SK-N-SH treated with all-trans-retinoic acid at 6 μM for 48 hours (cell line): Measurements from ENCODE around the gene WDR46.

Experiments used
- ATAC-seq: fragments of 200-7000 bp; cut with Tn5 transposase; 3 replicates; pipeline ENCODE4 v1.9.1; 2020; ENCODE audit warnings: mild to moderate bottlenecking, moderate library complexity
- ARNTL ChIP-seq: fragments of 450-650 bp; formaldehyde crosslinking; IDR thresholded peaks from 2 replicates; pipeline ENCODE4 v1.5.0; 2020; ENCODE audit warnings: low read depth, mild to moderate bottlenecking, moderate library complexity, borderline replicate concordance
- BACH2 ChIP-seq: fragments of 250-450 bp; sonication (Bioruptor Pico); IDR thresholded peaks from 2 replicates; pipeline ENCODE4 v1.9.0; 2021; ENCODE audit warnings: mild to moderate bottlenecking, borderline replicate concordance
- CREB5 ChIP-seq: fragments of 250-450 bp; sonication (Bioruptor Pico); IDR thresholded peaks from 2 replicates; pipeline ENCODE4 v1.5.1; 2020; ENCODE audit warnings: low read depth, mild to moderate bottlenecking, moderate library complexity
- CSDC2 ChIP-seq: fragments of 250-450 bp; sonication (Bioruptor Pico); IDR thresholded peaks from 2 replicates; pipeline ENCODE4 v1.5.0; 2020; ENCODE audit warnings: mild to moderate bottlenecking, moderate library complexity
- ESRRG ChIP-seq: fragments of 250-450 bp; sonication (Bioruptor Pico); IDR thresholded peaks from 2 replicates; pipeline ENCODE4 v1.6.1; 2021; ENCODE audit warnings: mild to moderate bottlenecking
- GLIS3 ChIP-seq: fragments of 250-450 bp; sonication (Bioruptor Pico); IDR thresholded peaks from 2 replicates; pipeline ENCODE4 v1.5.0; 2020; ENCODE audit warnings: mild to moderate bottlenecking, moderate library complexity
- ISL1 ChIP-seq: fragments of 250-450 bp; sonication (Bioruptor Pico); IDR thresholded peaks from 2 replicates; pipeline ENCODE4 v2.1.2; 2022; ENCODE audit warnings: mild to moderate bottlenecking, moderate library complexity
- OSR1 ChIP-seq: fragments of 250-450 bp; sonication (Bioruptor Pico); IDR thresholded peaks from 2 replicates; pipeline ENCODE4 v1.8.0; 2022; ENCODE audit warnings: moderate library complexity, mild to moderate bottlenecking, inconsistent platforms
- PATZ1 ChIP-seq: fragments of 250-450 bp; sonication (Bioruptor Pico); IDR thresholded peaks from 2 replicates; pipeline ENCODE4 v1.8.0; 2020; ENCODE audit warnings: mild to moderate bottlenecking, moderate library complexity, borderline replicate concordance
- POU6F1 ChIP-seq: fragments of 250-450 bp; sonication (Bioruptor Pico); IDR thresholded peaks from 2 replicates; pipeline ENCODE4 v1.8.0; 2021; ENCODE audit warnings: low read depth, mild to moderate bottlenecking, moderate library complexity, borderline replicate concordance
- PPARA ChIP-seq: fragments of 250-450 bp; sonication (Bioruptor Pico); IDR thresholded peaks from 2 replicates; pipeline ENCODE4 v1.5.0; 2020; ENCODE audit warnings: mild to moderate bottlenecking, borderline replicate concordance
- RARB ChIP-seq: fragments of 250-450 bp; sonication (Bioruptor Pico); IDR thresholded peaks from 2 replicates; pipeline ENCODE4 v1.8.0; 2021; ENCODE audit warnings: mild to moderate bottlenecking, moderate library complexity
- TCF4 ChIP-seq: fragments of 250-450 bp; sonication (Bioruptor Pico); IDR thresholded peaks from 2 replicates; pipeline ENCODE4 v1.8.0; 2021; ENCODE audit warnings: mild to moderate bottlenecking, moderate library complexity, borderline replicate concordance
- TOX ChIP-seq: fragments of 250-450 bp; sonication (Bioruptor Pico); IDR thresholded peaks from 2 replicates; pipeline ENCODE4 v1.8.0; 2021; ENCODE audit warnings: mild to moderate bottlenecking, moderate library complexity, borderline replicate concordance
- ZC3H10 ChIP-seq: fragments of 250-450 bp; sonication (Bioruptor Pico); IDR thresholded peaks from 2 replicates; pipeline ENCODE4 v1.5.1; 2021; ENCODE audit warnings: mild to moderate bottlenecking, moderate library complexity
- ZFP30 ChIP-seq: fragments of 450-650 bp; formaldehyde crosslinking; IDR thresholded peaks from 2 replicates; pipeline ENCODE4 v1.5.0; 2022; ENCODE audit warnings: mild to moderate bottlenecking, moderate library complexity

Gene WDR46

GRCh38 chr6:33294086-33294823 lies 5.2 kb upstream of the WDR46 start (continued):
- TF ChIP-seq CSDC2 (CRISPR knock-in tag), result no peak

GRCh38 chr6:33292996-33293682 lies 4.1 kb upstream of the WDR46 start:
- TF ChIP-seq ZC3H10 (CRISPR knock-in tag), result no peak
- no peak for TF ChIP-seq RARB (CRISPR knock-in tag)
- TF ChIP-seq CREB5 (CRISPR knock-in tag), result no peak
- TF ChIP-seq ARNTL (CRISPR knock-in tag), result no peak
- no peak for TF ChIP-seq TOX (CRISPR knock-in tag)
- no peak for ATAC-seq

- no peak for TF ChIP-seq ESRRG (CRISPR knock-in tag)
- ATAC-seq, result no peak
Observed at GRCh38 chr6:33290459-33290858, 1.4 kb upstream of the WDR46 start.

GRCh38 chr6:33289784-33290315 lies 811 bp upstream of the WDR46 start:
- ATAC-seq, result peak; percentile 31
- TF ChIP-seq POU6F1, result no peak
- no peak for TF ChIP-seq PATZ1 (CRISPR knock-in tag)

- TF ChIP-seq TCF4 (CRISPR knock-in tag) (no peak), ARNTL (CRISPR knock-in tag) (no peak), PPARA (CRISPR knock-in tag) (no peak), POU6F1 (no peak), OSR1 (CRISPR knock-in tag) (no peak), BACH2 (CRISPR knock-in tag) (no peak), PATZ1 (CRISPR knock-in tag) (no peak), TOX (CRISPR knock-in tag) (no peak), GLIS3 (CRISPR knock-in tag) (no peak), ISL1 (CRISPR knock-in tag) (no peak), ESRRG (CRISPR knock-in tag) (no peak), ZFP30 (CRISPR knock-in tag) (no peak)
- ATAC-seq, result no peak
Observed at GRCh38 chr6:33288141-33288920, 708 bp downstream of the WDR46 start.
